Trophoblast cell (in vitro differentiated cells and primary cell): ENCODE measurements around the gene CADM1.

Source experiments
- DNase-seq, 2 donors: peaks; one replicate each; pipeline ENCODE4 v3.0.0-alpha.2; 2016
- H2AFZ ChIP-seq: 2 replicates; pipeline ENCODE4 v1.6.1; 2013; ENCODE audit warnings: low read length, moderate library complexity, mild to moderate bottlenecking; ENCODE audit not compliant: insufficient read depth, poor library complexity
- H2AK5ac ChIP-seq: 2 replicates; pipeline ENCODE4 v1.6.1; 2013; ENCODE audit warnings: mild to moderate bottlenecking, low read length
- H2BK120ac ChIP-seq: 2 replicates; pipeline ENCODE4 v1.6.1; 2013; ENCODE audit warnings: low read length, mild to moderate bottlenecking, moderate library complexity; ENCODE audit not compliant: insufficient read depth, poor library complexity
- H2BK12ac ChIP-seq: 2 replicates; pipeline ENCODE4 v1.6.1; 2013; ENCODE audit warnings: mild to moderate bottlenecking, low read length, moderate library complexity
- H2BK5ac ChIP-seq: 2 replicates; pipeline ENCODE4 v1.6.1; 2013; ENCODE audit warnings: low read length, low read depth, moderate library complexity, mild to moderate bottlenecking; ENCODE audit not compliant: poor library complexity
- H3K14ac ChIP-seq: 2 replicates; pipeline ENCODE4 v1.6.1; 2013; ENCODE audit warnings: mild to moderate bottlenecking, low read length
- H3K18ac ChIP-seq: 2 replicates; pipeline ENCODE4 v1.6.1; 2013; ENCODE audit warnings: mild to moderate bottlenecking, low read length
- H3K23ac ChIP-seq: 2 replicates; pipeline ENCODE4 v1.6.1; 2013; ENCODE audit warnings: low read length
- H3K27ac ChIP-seq: 2 replicates; pipeline ENCODE4 v1.5.1; 2013; ENCODE audit warnings: low read depth, mild to moderate bottlenecking, inconsistent platforms, low read length, moderate library complexity
- H3K27me3 ChIP-seq: 2 replicates; pipeline ENCODE4 v1.6.1; 2013; ENCODE audit warnings: inconsistent platforms, mild to moderate bottlenecking, low read length, moderate library complexity; ENCODE audit not compliant: insufficient read depth
- H3K36me3 ChIP-seq, 2 experiments: 1 replicate in 1 of 2; 2 replicates in 1 of 2; pipeline ENCODE4 v1.6.1; 2013; ENCODE audit warnings: low read length in 2 of 2, mild to moderate bottlenecking in 2 of 2, moderate library complexity in 1 of 2; ENCODE audit not compliant: insufficient read depth in 2 of 2, control insufficient read depth in 1 of 2
- H3K4ac ChIP-seq: 2 replicates; pipeline ENCODE4 v1.6.1; 2013; ENCODE audit warnings: low read depth, mild to moderate bottlenecking, low read length, moderate library complexity
- H3K4me1 ChIP-seq, 2 experiments: 1 replicate in 1 of 2; 2 replicates in 1 of 2; pipeline ENCODE4 v1.6.1; 2013; ENCODE audit warnings: low read length in 2 of 2, mild to moderate bottlenecking in 2 of 2, moderate library complexity in 1 of 2; ENCODE audit not compliant: insufficient read depth in 2 of 2, control insufficient read depth in 1 of 2
- H3K4me2 ChIP-seq: 2 replicates; pipeline ENCODE4 v1.6.1; 2013; ENCODE audit warnings: inconsistent platforms, mild to moderate bottlenecking, low read length, moderate library complexity
- H3K4me3 ChIP-seq: 2 replicates; pipeline ENCODE4 v1.5.1; 2013; ENCODE audit warnings: mild to moderate bottlenecking, low read depth, low read length, inconsistent platforms
- H3K79me1 ChIP-seq: one replicate; pipeline ENCODE4 v1.6.1; 2013; ENCODE audit warnings: low read length
- H3K79me2 ChIP-seq: 2 replicates; pipeline ENCODE4 v1.6.1; 2013; ENCODE audit warnings: low read length, mild to moderate bottlenecking; ENCODE audit not compliant: control insufficient read depth, insufficient read depth, poor library complexity
- H3K9ac ChIP-seq: 2 replicates; pipeline ENCODE4 v1.6.1; 2013; ENCODE audit warnings: mild to moderate bottlenecking, low read length
- H3K9me3 ChIP-seq: 2 replicates; pipeline ENCODE4 v1.6.1; 2013; ENCODE audit warnings: low read depth, mild to moderate bottlenecking, control low read depth, inconsistent platforms, low read length; ENCODE audit not compliant: insufficient read depth
- H4K12ac ChIP-seq: 2 replicates; pipeline ENCODE4 v1.6.1; 2013; ENCODE audit warnings: low read depth, mild to moderate bottlenecking, low read length, moderate library complexity
- H4K8ac ChIP-seq: 2 replicates; pipeline ENCODE4 v1.6.1; 2013; ENCODE audit warnings: low read depth, mild to moderate bottlenecking, low read length, moderate library complexity
- H4K91ac ChIP-seq: one replicate; pipeline ENCODE4 v1.6.1; 2013; ENCODE audit warnings: low read depth, mild to moderate bottlenecking, low read length, moderate library complexity
- WGBS: extraction: QIAGEN DNeasy Blood & Tissue Kit; methylation state at CpG from one replicate; pipeline ENCODE4 v1.1.7; 2013; ENCODE audit warnings: missing lambda C conversion rate; ENCODE audit not compliant: insufficient read length, insufficient coverage; ENCODE audit errors: extremely low coverage; 5-methylcytosine and 5-hydroxymethylcytosine counted together

The CADM1 gene

GRCh38 chr11:115389790-115390189, 114.4 kb downstream of the CADM1 start:
- Histone ChIP-seq H2BK120ac (no peak overlapping the region), H3K79me2 (no peaks in the 10 kb centered on the region), H3K23ac (no peak overlapping the region), H3K4me2 (no peak overlapping the region), H3K79me1 (no peaks in the 10 kb centered on the region), H2BK12ac (no peak overlapping the region), H3K9ac (no peak overlapping the region), H3K18ac (no peak overlapping the region), H3K14ac (no peak overlapping the region), H3K27me3 (no peaks in the 10 kb centered on the region), H3K9me3 (no peaks in the 10 kb centered on the region), H4K12ac (no peak overlapping the region), H4K91ac (no peak overlapping the region), H3K4me1 (no peaks in the 10 kb centered on the region), H3K36me3 (no peaks in the 10 kb centered on the region), H4K8ac (no peak overlapping the region), H2AFZ (no peak overlapping the region), H3K27ac (no peak overlapping the region), H3K4me3 (no peak overlapping the region), H2BK5ac (no peak overlapping the region), H2AK5ac (no peak overlapping the region), H3K4ac (no peak overlapping the region)
- DNase-seq: no peak
- WGBS: no CpG with 5 or more reads among the region's 3 CpGs

GRCh38 chr11:115385226-115385625, 119.0 kb downstream of the CADM1 start:
- H4K8ac ChIP-seq: no peak overlapping the region
- no peaks in the 10 kb centered on the region for H3K4me1 ChIP-seq
- no peak overlapping the region for H4K91ac ChIP-seq
- H3K18ac ChIP-seq: no peak overlapping the region
- no peak overlapping the region for H3K4ac ChIP-seq
- H3K79me2 ChIP-seq: no peaks in the 10 kb centered on the region
- DNase-seq: no peak
- no peak overlapping the region for H2BK5ac ChIP-seq
- no peaks in the 10 kb centered on the region for H3K9me3 ChIP-seq
- no peak overlapping the region for H2BK120ac ChIP-seq
- H3K4me2 ChIP-seq: no peak overlapping the region
- no peak overlapping the region for H3K4me3 ChIP-seq
- H3K79me1 ChIP-seq: no peaks in the 10 kb centered on the region
- no peak overlapping the region for H3K27ac ChIP-seq
- H4K12ac ChIP-seq: no peak overlapping the region
- no peaks in the 10 kb centered on the region for H3K36me3 ChIP-seq
- H3K23ac ChIP-seq: no peak overlapping the region
- no peak overlapping the region for H2AFZ ChIP-seq
- no peaks in the 10 kb centered on the region for H3K27me3 ChIP-seq
- no peak overlapping the region for H3K14ac ChIP-seq
- no peak overlapping the region for H2AK5ac ChIP-seq
- H3K9ac ChIP-seq: no peak overlapping the region
- no peak overlapping the region for H2BK12ac ChIP-seq

GRCh38 chr11:115384236-115384635, 120.0 kb downstream of the CADM1 start:
- no peak overlapping the region for H3K27ac ChIP-seq
- H3K18ac ChIP-seq: no peak overlapping the region
- no peak overlapping the region for H2BK12ac ChIP-seq
- H2BK5ac ChIP-seq: no peak overlapping the region
- DNase-seq: no peak
- no peaks in the 10 kb centered on the region for H3K27me3 ChIP-seq
- no peak overlapping the region for H3K4me3 ChIP-seq
- no peaks in the 10 kb centered on the region for H3K79me1 ChIP-seq
- WGBS: no CpG with 5 or more reads among the region's 2 CpGs
- no peak overlapping the region for H3K23ac ChIP-seq
- no peaks in the 10 kb centered on the region for H3K4me1 ChIP-seq
- no peaks in the 10 kb centered on the region for H3K79me2 ChIP-seq
- no peak overlapping the region for H2AFZ ChIP-seq
- no peak overlapping the region for H2AK5ac ChIP-seq
- H2BK120ac ChIP-seq: no peak overlapping the region
- H4K12ac ChIP-seq: no peak overlapping the region
- H3K9ac ChIP-seq: no peak overlapping the region
- no peak overlapping the region for H3K14ac ChIP-seq
- H4K91ac ChIP-seq: no peak overlapping the region
- no peaks in the 10 kb centered on the region for H3K9me3 ChIP-seq
- H4K8ac ChIP-seq: no peak overlapping the region
- H3K4me2 ChIP-seq: no peak overlapping the region
- H3K36me3 ChIP-seq: no peaks in the 10 kb centered on the region
- no peak overlapping the region for H3K4ac ChIP-seq

GRCh38 chr11:115383431-115383830, 120.8 kb downstream of the CADM1 start:
- no peak overlapping the region for H4K91ac ChIP-seq
- no peaks in the 10 kb centered on the region for H3K4me1 ChIP-seq
- H4K12ac ChIP-seq: no peak overlapping the region
- no peak overlapping the region for H3K4me2 ChIP-seq
- no peak overlapping the region for H3K14ac ChIP-seq
- no peak overlapping the region for H3K23ac ChIP-seq
- H4K8ac ChIP-seq: no peak overlapping the region
- H3K27ac ChIP-seq: no peak overlapping the region
- no CpG with 5 or more reads among the region's 3 CpGs for WGBS
- H3K36me3 ChIP-seq: no peaks in the 10 kb centered on the region
- no peak overlapping the region for H3K4ac ChIP-seq
- no peak for DNase-seq
- H3K18ac ChIP-seq: no peak overlapping the region
- H3K9me3 ChIP-seq: no peaks in the 10 kb centered on the region
- no peak overlapping the region for H3K4me3 ChIP-seq
- no peak overlapping the region for H3K9ac ChIP-seq
- H3K27me3 ChIP-seq: no peaks in the 10 kb centered on the region
- no peaks in the 10 kb centered on the region for H3K79me1 ChIP-seq
- no peak overlapping the region for H2AFZ ChIP-seq
- H2AK5ac ChIP-seq: no peak overlapping the region
- H2BK5ac ChIP-seq: no peak overlapping the region
- H2BK12ac ChIP-seq: no peak overlapping the region
- no peak overlapping the region for H2BK120ac ChIP-seq
- H3K79me2 ChIP-seq: no peaks in the 10 kb centered on the region
